Vagina (tissue), 2 donors: ENCODE results near the gene CMPK2. TPM values are rescaled to one million over a fixed set of nuclear protein-coding genes. Genes with fewer than 3 reads are reported as not detected.

Source experiments
- DNase-seq, 2 donors: peaks; one replicate each; pipeline ENCODE4 v3.0.0-alpha.2; 2017; ENCODE audit errors: extremely low spot score in 2 of 2
- H3K27ac ChIP-seq: fragments of 200-600 bp; sonication (generic); one replicate; pipeline ENCODE4 v1.5.1; 2019
- H3K27me3 ChIP-seq: fragments of 200-600 bp; sonication (generic); one replicate; pipeline ENCODE4 v1.5.1; 2019
- H3K36me3 ChIP-seq, 2 donors: fragments of 200-600 bp; sonication (generic); one replicate each; pipeline ENCODE4 v1.5.1; 2017 to 2019
- H3K4me1 ChIP-seq: fragments of 200-600 bp; sonication (generic); one replicate; pipeline ENCODE4 v1.5.1; 2019
- H3K4me3 ChIP-seq, 2 donors: fragments of 200-600 bp; sonication (generic); 1 replicate in 1 of 2; 2 replicates in 1 of 2; pipeline ENCODE4 v1.5.1; 2016 to 2019
- H3K9me3 ChIP-seq: fragments of 200-600 bp; sonication (generic); one replicate; pipeline ENCODE4 v1.5.1; 2019
- CTCF ChIP-seq, 3 experiments: fragments of 450-650 bp in 2 of 3; fragments of 200-600 bp in 1 of 3; sonication (generic) in 1 of 3; IDR thresholded peaks; one replicate each; pipeline ENCODE4 v1.5.1; 2017 to 2019; ENCODE audit warnings: antibody characterized with exemption in 3 of 3, mild to moderate bottlenecking in 2 of 3, moderate library complexity in 2 of 3
- POLR2A ChIP-seq, 2 donors: fragments of 450-650 bp; IDR thresholded peaks; one replicate each; pipeline ENCODE4 v1.6.1; 2017; ENCODE audit warnings: antibody characterized with exemption in 2 of 2, mild to moderate bottlenecking in 2 of 2, moderate library complexity in 2 of 2
- POLR2AphosphoS5 ChIP-seq, 2 donors: sonication (generic); formaldehyde crosslinking; IDR thresholded peaks; one replicate each; pipeline ENCODE4 v1.9.0; 2017; ENCODE audit warnings: antibody characterized with exemption in 2 of 2, mild to moderate bottlenecking in 2 of 2, low read depth in 1 of 2; ENCODE audit not compliant: insufficient read depth in 1 of 2
- intact Hi-C: fragments of 100-400 bp; cut with DNase I; formaldehyde crosslinking; loops from one replicate; pipeline ENCODE4 v1.15.1; 2023
- total RNA-seq: library from RNA; depleted of rRNA; stranded (reverse); fragments of >200 nt; gene quantifications from one replicate; pipeline ENCODE4 v1.2.3, GENCODE V29; 2016

The CMPK2 gene
- total RNA-seq, 1 donor from 2014 or later, result 5.6 TPM

- Histone ChIP-seq H3K4me3 (no peak overlapping the region), H3K4me1 (no peaks in the 10 kb centered on the region), H3K9me3 (peaks cover 6% of the 10 kb centered on the region), H3K36me3 (peaks cover 0 to 30% of the 10 kb centered on the region in 2 donors), H3K27ac (no peak overlapping the region), H3K27me3 (no peaks in the 10 kb centered on the region)
- no peak for DNase-seq
- TF ChIP-seq POLR2AphosphoS5 (IDR thresholded peaks at IDR 0.05; ENCODE audit: insufficient read depth in 1 of 2, low read depth in 1 of 2) (no peak), POLR2A (IDR thresholded peaks at IDR 0.05) (no peak), CTCF (IDR thresholded peaks at IDR 0.05) (no peak)
- intact Hi-C loops, result no loop called here
Observed at GRCh38 chr2:6854416-6854815, 11.3 kb downstream of the CMPK2 start.

- DNase-seq, result no peak
- TF ChIP-seq CTCF (IDR thresholded peaks at IDR 0.05) (no peak), POLR2A (IDR thresholded peaks at IDR 0.05) (no peak), POLR2AphosphoS5 (IDR thresholded peaks at IDR 0.05; ENCODE audit: insufficient read depth in 1 of 2, low read depth in 1 of 2) (no peak)
- H3K4me3 ChIP-seq, result no peak overlapping the region
- intact Hi-C loops, result no loop called here
- no peaks in the 10 kb centered on the region for H3K27me3 ChIP-seq
- peaks cover 17% of the 10 kb centered on the region for H3K9me3 ChIP-seq
- H3K4me1 ChIP-seq, result no peaks in the 10 kb centered on the region
- H3K36me3 ChIP-seq, result peaks cover 0 to 44% of the 10 kb centered on the region in 2 donors
- no peak overlapping the region for H3K27ac ChIP-seq
Observed at GRCh38 chr2:6852195-6852594, 13.5 kb downstream of the CMPK2 start.

GRCh38 chr2:6846967-6847681, 18.6 kb downstream of the CMPK2 start:
- Histone ChIP-seq H3K27ac (no peak overlapping the region), H3K27me3 (no peaks in the 10 kb centered on the region), H3K36me3 (peaks cover 0 to 49% of the 10 kb centered on the region in 2 donors), H3K4me3 (no peak overlapping the region), H3K9me3 (peaks cover 58% of the 10 kb centered on the region), H3K4me1 (no peaks in the 10 kb centered on the region)
- TF ChIP-seq POLR2AphosphoS5 (IDR thresholded peaks at IDR 0.05; ENCODE audit: insufficient read depth in 1 of 2, low read depth in 1 of 2) (no peak), POLR2A (IDR thresholded peaks at IDR 0.05) (no peak), CTCF (IDR thresholded peaks at IDR 0.05) (no peak)
- intact Hi-C loops, result no loop called here
- DNase-seq, result no peak

GRCh38 chr2:6846540-6846939, 19.2 kb downstream of the CMPK2 start:
- TF ChIP-seq CTCF (IDR thresholded peaks at IDR 0.05), result no peak
- no peak for TF ChIP-seq POLR2AphosphoS5 (IDR thresholded peaks at IDR 0.05; ENCODE audit: insufficient read depth in 1 of 2, low read depth in 1 of 2)
- TF ChIP-seq POLR2A (IDR thresholded peaks at IDR 0.05), result no peak
- Histone ChIP-seq H3K36me3 (peaks cover 0 to 44% of the 10 kb centered on the region in 2 donors), H3K4me3 (no peak overlapping the region), H3K9me3 (peaks cover 60% of the 10 kb centered on the region), H3K27ac (no peak overlapping the region), H3K27me3 (no peaks in the 10 kb centered on the region), H3K4me1 (no peaks in the 10 kb centered on the region)
- DNase-seq, result no peak
- intact Hi-C loops, result no loop called here

GRCh38 chr2:6845903-6846302, 19.8 kb downstream of the CMPK2 start:
- H3K27me3 ChIP-seq, result no peaks in the 10 kb centered on the region
- H3K36me3 ChIP-seq, result peaks cover 0 to 39% of the 10 kb centered on the region in 2 donors
- TF ChIP-seq CTCF (IDR thresholded peaks at IDR 0.05) (no peak), POLR2A (IDR thresholded peaks at IDR 0.05) (no peak), POLR2AphosphoS5 (IDR thresholded peaks at IDR 0.05; ENCODE audit: insufficient read depth in 1 of 2, low read depth in 1 of 2) (no peak)
- intact Hi-C loops, result no loop called here
- no peak overlapping the region for H3K27ac ChIP-seq
- no peaks in the 10 kb centered on the region for H3K4me1 ChIP-seq
- H3K4me3 ChIP-seq, result no peak overlapping the region
- H3K9me3 ChIP-seq, result peaks cover 60% of the 10 kb centered on the region
- no peak for DNase-seq
